Activated CD4-positive, CD25-positive, alpha-beta regulatory T cell (primary cell): ENCODE measurements around the gene C20orf173.
"Not testable (repeated sequence)": the region's sequence is repeated elsewhere in the genome, so short reads cannot be mapped to it uniquely, and the experiment has no call there.

Experiments used
- DNase-seq, 4 experiments: peaks; one replicate each; lab custom pipeline; 2025; lab: John Stamatoyannopoulos, UW

C20orf173 gene

GRCh38 chr20:35529552-35529951 lies at the start of gene C20orf173:
TSS of gene C20orf173 (minus strand) at chr20:35529652. CDS start at chr20:35529373, 279 bp downstream.
- no peak for DNase-seq

- DNase-seq, result no peak
Measured at GRCh38 chr20:35579196-35579595, 49.7 kb upstream of the C20orf173 start.

DNA sequence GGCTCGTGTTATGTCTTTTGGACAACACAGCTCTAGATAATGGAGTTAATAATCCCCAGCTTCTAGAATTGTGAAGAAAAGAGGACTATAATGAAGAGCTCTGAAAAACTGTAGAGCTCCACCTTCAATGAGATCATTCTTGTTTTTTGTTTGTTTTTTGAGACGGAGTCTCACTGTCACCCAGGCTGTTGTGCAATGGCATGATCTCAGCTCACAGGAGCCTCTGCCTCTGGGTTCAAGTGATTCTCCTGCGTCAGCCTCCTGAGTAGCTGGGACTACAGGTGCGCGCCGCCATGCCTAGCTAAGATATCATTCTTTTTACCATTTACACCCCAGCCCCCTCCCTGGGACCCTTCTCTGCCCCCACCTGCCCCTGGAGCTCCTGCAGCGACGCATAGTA lies 49.0 kb upstream of the C20orf173 start:
- DNase-seq, result no peak

- DNase-seq, result no peak
Measured at GRCh38 chr20:35576816-35577215, 47.4 kb upstream of the C20orf173 start.

- DNase-seq, result no peak
Measured at GRCh38 chr20:35575958-35576357, 46.5 kb upstream of the C20orf173 start.

- DNase-seq, result no peak
Measured at GRCh38 chr20:35572838-35573237, 43.4 kb upstream of the C20orf173 start.

GRCh38 chr20:35571555-35571954 lies 42.1 kb upstream of the C20orf173 start:
- DNase-seq, result no peak

DNA sequence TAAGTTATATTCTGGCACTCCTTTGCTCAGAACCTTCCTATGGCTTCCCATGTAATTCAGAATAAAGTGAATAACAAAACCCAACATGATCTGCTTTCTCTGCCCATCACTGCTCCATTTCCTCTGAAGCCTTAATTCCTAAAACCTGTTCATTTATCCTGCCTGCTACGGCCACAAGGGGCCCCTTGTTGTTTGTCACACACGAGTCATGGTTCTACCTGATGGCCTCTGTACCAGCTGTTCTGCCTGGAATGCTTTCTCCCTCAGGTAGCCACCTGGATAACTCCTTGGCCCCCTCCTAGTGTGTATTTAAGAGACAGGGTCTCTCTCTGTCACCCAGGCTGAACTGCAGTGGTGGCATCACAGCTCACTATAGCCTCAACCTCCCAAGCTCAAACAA lies 39.2 kb upstream of the C20orf173 start:
- no peak for DNase-seq

- DNase-seq, result no peak
Measured at GRCh38 chr20:35564905-35565304, 35.5 kb upstream of the C20orf173 start.

GRCh38 chr20:35563834-35564233 lies 34.4 kb upstream of the C20orf173 start:
- DNase-seq, result no peak

DNA sequence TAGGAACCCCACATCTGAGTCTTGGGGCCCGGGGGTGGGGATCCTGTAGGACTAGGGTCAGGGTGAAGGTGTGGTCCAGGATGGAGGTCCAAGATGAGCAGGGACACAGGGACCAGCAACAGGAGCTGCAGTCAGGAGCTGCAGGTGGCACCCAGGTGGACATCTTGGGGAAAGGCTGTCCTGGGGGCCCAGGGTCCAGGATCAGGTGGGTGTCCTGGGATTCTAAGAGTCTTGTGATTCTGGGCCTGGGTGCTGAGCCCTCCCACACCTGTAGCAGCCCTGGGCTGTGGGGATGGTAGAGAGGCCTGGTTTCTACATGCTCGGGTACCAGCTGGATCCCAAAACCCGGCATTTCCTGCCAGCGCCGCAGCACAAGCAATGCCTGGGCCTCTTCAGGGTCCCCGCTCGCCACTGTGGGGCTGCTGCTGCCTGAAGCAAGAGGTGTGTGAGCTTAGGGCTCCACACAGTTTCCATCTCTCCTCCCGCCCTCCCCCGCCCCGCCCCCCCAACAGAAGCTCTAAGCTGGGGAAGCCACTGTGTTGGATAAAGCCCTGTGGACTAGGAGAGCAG lies 33.2 kb upstream of the C20orf173 start:
- DNase-seq, result no peak

DNA sequence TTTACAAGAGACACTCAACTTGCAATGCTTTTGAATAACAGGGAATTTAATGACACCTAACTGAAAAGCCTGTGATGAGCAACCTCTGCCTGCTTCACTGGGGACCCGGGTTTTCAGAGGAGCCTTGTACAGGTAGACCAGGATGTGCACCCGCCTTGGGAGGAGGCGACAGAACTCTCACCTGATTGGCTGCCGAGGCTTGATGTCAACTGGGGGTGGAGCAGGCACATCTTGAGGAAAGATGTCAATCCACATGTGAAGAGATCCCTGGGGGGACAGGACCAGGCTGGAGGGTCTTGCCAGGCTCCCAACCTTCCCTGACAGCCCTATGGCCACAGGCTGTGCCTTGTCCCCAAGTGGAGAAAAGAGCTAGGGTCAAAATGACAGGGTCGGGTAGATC lies 32.2 kb upstream of the C20orf173 start:
- no peak for DNase-seq

DNA sequence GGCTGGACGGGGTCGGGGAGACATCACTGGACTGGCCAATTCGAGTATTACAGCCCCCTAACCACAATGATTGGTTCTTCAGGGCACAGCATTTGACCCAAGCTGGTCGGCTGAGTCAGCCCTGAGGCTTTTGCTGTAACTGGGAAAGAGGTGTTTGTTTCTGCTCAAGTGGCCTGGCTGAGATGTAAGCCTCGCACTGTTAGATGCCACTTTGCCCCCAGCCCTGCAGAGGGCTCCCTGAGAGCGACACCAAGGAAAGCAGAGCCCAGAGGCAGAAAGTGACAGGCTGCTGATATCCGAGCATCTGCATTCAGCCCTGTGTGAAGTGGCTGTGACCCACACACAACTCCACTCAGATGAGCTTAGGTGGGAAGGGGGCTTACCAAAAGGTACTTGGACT lies 31.8 kb upstream of the C20orf173 start:
- DNase-seq, result no peak

- DNase-seq, result no peak
Measured at GRCh38 chr20:35560541-35560940, 31.1 kb upstream of the C20orf173 start.

DNA sequence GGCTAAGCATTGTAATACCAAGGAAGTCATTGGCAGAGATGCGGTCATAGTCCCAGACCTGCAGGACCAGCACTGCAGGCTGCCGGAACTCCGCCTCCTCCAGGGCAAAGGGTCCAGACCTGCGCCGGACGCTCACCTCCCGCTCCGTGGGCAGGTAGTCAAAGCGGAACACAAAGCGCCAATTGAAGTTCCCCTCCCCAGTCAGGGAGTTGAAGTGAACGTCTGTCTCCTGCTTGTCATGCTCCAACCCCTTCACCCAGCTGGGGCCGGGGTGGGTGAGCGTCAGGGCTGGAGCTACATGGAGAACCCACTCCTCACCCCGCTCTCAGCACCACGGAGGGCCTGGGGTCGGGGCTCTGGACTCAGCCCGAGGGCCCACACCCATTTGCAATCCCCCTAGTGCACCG lies 30.7 kb upstream of the C20orf173 start:
- no peak for DNase-seq

GRCh38 chr20:35559042-35559693 lies 29.7 kb upstream of the C20orf173 start:
- no peak for DNase-seq

DNA sequence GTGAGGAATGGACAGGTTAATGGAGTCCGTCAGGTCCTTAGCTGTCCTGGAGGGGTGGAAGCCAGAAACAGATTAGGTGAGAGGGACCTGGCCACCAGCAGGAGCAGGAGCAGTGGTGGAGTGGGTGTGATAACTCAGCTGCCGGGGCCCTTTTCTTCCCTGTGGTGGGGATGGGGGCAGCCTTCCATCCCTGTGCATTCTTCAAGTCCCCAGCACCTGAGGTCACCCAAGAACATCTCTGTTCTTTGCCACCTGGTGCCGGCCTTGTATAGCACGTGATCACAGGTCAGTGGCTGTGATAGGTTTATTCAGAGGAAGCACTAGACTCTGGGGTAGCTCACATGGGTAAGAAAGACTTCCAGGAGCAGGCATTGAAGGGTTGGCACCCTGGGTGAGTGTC lies 29.0 kb upstream of the C20orf173 start:
- DNase-seq, result no peak

- DNase-seq, result no peak
Measured at GRCh38 chr20:35556871-35557270, 27.4 kb upstream of the C20orf173 start.

GRCh38 chr20:35555951-35556645 lies 26.6 kb upstream of the C20orf173 start:
- no peak for DNase-seq

DNA sequence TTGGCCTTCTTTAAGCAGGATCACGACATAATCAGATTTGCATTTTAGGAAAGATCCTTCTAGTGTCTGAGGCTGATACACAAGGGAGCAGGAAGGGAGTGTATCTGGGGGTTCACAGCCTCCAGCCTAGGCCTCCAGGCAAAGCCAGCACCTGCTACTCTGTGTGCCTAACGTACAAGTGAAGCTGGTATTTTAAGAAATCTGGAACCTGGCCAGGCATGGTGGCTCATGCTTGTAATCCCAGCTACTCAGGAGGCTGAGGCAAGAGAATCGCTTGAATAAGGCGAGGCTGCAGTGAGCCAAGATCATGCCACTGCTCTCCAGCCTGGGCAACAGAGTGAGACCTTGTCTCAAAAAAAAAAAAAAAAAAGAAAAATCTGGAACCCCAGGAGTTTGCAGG lies 26.0 kb upstream of the C20orf173 start:
- DNase-seq, result not testable (repeated sequence)

- no peak for DNase-seq
Measured at GRCh38 chr20:35552914-35553313, 23.5 kb upstream of the C20orf173 start.

GRCh38 chr20:35551503-35551902 lies 22.1 kb upstream of the C20orf173 start:
- DNase-seq, result no peak

GRCh38 chr20:35547329-35547728 lies 17.9 kb upstream of the C20orf173 start:
- DNase-seq, result no peak
